Amniotic epithelial cell (primary cell): ENCODE measurements around the gene LATS1.

Source experiments
- DNase-seq: peaks from one replicate; pipeline ENCODE4 v3.0.0-alpha.2; 2010; ENCODE audit warnings: low read depth

LATS1 gene

GRCh38 chr6:149660028-149660427 is 57.9 kb downstream of the LATS1 start:
- DNase-seq: no peak

- no peak for DNase-seq
These were observed 60.5 kb downstream of the LATS1 start for GRCh38 chr6:149657441-149657840.

- no peak for DNase-seq
These were observed 66.8 kb downstream of the LATS1 start for GRCh38 chr6:149651056-149651455.

- DNase-seq: peak; percentile 60
These were observed 69.5 kb downstream of the LATS1 start, which contains the start of gene KATNA1 for GRCh38 chr6:149648148-149649145. Gene KATNA1, minus strand, starts transcription at chr6:149648714. Its CDS starts 10,167 bp downstream, at chr6:149638547.

GRCh38 chr6:149646599-149646998 is 71.3 kb downstream of the LATS1 start:
- no peak for DNase-seq

GRCh38 chr6:149642829-149643580 is 74.9 kb downstream of the LATS1 start:
- peak; percentile 44 for DNase-seq

GRCh38 chr6:149636124-149636523 is 81.8 kb downstream of the LATS1 start:
- peak; percentile 57 for DNase-seq

- DNase-seq: no peak
These were observed 83.6 kb downstream of the LATS1 start for GRCh38 chr6:149634315-149634714.

GRCh38 chr6:149628875-149629510 is 88.9 kb downstream of the LATS1 start:
- no peak for DNase-seq

- no peak for DNase-seq
These were observed 90.2 kb downstream of the LATS1 start for GRCh38 chr6:149627672-149628071.

GRCh38 chr6:149615805-149616204 is 102.1 kb downstream of the LATS1 start:
- no peak for DNase-seq

- DNase-seq: peak; percentile 61
These were observed 103.6 kb downstream of the LATS1 start for GRCh38 chr6:149614337-149614736.

GRCh38 chr6:149608381-149608982 is 109.4 kb downstream of the LATS1 start:
- no peak for DNase-seq
